ENCODE measurements around the gene TMEM132E.

TMEM132E gene

DNA sequence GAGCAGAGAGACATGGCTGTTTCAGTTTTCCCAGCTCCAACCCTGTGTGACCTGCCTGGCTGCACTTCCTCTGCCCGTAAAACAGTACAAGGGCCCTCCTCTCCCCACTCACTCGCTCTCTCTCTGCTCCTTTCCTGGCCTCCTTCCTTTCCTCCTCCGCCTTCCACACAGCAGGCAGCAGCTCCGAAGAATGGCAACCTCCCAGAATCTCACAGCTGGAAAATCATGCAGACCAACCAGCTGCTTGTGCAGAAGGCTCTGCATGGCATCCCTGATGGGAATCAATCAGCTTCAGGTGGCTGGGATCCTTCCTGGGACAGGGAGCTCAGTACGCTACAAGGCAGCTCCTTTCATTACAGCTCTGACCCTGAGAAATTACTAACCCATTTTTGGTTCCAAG is 27.4 kb downstream of the TMEM132E start:
- no peak for DNase-seq

DNA sequence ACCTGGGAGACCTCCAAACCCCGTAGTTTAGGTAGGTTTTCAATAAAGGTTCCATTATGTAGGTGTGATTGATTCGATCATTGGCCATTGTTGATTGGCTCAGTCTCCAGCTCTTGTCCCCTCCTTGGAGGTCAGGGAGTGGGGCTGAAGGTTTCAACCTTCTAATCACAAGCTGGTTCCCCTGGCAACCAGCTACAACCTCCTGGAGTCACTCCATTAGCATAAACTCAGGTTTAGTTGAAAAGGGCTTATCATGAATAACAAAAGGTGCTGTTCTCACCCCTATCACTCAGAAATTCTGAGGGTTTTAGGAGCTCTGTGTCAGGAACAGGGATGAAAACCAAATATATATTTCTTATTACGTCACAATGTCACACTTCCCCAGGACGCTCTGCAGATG is 28.5 kb downstream of the TMEM132E start:
- DNase-seq, result no peak

DNA sequence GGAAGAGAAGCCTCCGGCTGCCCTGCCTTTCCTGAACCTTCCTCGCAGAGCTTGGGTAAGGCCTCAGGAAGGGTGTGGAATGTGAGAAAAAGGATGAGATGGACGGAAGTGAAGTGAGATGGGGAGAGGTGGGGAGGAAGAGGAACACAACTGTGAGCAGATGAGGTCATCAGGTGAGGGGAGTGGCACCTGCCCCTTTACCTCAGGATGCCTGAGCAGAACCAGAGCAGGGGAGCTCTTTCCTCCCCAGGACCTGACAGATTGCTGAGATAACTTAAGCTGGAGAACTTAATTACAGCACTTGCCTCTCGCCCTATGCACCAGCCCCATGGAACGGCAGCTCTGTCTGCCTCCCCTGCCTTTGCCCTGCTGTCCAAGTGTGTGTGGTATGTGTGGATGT is 29.8 kb downstream of the TMEM132E start:
- DNase-seq, result no peak

DNA sequence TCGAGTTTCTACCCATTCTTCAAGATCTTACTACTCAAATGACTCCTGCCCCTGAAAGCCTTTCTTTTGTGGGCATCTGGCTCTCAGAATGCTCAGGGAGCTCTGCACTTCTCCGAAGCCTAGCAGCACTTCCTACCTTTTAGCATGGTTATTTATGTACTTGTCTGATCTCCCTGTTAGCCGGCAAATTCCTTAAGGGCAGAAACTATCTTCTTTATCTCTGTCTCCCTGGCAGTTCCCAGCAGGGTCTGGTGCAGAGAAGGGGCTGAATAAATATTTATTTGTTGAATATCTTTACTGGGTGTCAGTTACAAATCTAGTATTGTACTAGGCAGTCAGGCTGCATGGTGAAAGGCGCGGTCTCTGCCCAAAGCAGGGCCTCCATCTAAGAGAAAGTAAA is 30.7 kb downstream of the TMEM132E start:
- DNase-seq, result no peak

DNA sequence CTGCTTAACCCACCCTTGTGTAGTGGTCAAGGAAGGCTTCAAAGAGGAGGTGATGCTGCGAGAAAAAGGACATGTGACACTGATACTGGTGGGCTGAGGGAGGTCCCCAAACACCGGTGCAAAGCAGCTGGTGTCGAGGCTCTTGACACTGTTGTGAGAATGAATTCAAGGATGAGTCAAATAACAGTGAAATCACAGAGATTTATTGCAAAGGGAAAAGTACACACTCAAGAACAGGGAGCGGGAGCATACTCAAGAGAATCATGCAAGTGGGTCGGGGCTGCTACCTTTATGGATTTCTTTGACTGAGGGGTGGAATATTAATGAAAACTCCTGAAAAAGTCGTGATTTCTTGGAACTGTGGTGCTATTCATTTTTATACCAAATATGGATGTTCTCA is 31.1 kb downstream of the TMEM132E start:
- DNase-seq, result no peak

DNA sequence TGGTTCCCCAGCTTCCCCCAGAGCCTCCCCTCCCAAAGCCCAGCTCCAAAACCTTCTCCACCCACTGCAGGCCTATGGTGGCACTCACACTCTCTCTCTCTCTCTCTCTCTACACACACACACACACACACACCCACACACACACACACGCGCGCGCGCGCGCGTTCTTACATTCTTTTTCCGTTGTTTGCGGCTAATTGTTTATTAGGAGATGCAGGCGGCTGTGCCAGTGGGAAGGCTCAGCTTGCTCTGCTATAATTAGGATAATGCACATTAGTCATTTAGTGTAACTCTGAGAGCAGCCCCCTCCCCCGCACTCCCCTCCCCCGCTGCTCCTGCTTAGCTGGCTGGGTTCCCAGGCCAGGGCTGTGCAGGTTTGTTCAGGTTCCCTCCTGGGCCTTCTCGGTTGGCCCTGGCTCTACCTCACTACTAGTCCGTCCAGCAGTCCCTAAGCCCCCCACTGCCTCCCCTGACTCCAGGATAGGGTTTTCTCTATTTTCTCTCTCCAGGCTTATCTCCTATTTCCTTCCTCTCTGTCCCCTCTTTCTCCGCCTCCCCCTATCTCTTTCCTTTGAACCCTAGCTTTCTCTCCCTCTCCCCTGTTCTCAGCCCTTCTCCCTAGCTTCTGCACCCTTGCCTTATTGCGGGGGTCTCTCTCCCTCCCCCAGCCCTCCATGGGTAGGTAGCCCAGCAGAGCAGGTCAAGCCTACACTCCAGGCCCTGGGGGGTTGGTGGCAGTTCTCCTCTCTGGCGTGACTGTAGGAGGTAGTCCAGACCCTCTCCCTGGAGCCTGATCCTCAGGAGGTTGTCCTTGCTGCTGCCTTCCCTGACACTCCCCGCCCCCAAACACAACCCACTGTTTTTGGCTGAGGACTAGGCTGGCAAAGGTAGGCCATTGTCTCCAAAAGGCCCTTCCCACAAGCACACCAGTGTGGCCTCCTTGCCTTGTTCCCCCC is 34.0 kb downstream of the TMEM132E start:
- DNase-seq, result no peak

DNA sequence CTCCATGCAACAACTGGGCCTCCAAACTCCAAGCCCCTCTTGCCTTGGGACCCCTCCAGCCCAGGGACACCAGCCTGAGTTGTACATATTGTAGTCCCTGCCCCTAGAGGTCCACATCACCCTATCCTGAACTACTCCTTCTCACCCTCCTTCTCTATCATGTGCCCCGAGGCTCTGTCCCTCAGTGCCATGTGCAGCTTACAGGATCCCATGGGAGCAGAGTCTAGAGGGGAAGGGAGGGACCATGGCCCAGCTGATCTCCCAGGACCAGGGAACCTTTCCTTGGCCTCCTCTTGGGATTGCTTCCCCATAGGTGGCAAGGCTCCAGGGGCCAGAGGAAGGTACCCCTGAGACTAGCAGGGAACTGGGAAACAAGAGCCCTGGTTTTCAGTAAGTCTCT is 35.3 kb downstream of the TMEM132E start:
- DNase-seq, result no peak

DNA sequence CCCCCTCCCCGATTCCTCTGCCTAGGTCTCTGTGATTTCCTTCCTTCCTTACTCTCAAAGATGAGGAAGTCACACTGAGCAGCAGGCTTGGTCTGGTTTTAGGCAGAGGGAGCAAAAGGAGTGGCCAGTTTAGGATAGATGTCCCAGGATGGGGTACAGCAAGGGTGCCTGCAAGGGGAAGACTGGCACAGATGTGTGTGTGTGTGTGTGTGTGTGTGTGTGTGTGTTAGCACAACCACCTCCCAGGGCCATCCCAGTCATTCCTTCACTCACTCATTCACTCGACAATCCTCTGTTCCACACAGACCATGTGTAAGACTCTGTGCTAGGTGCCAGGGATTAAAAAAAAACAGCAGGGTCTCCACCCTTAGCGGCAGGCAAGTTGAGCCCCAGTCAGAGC is 35.9 kb downstream of the TMEM132E start:
- no peak for DNase-seq

DNA sequence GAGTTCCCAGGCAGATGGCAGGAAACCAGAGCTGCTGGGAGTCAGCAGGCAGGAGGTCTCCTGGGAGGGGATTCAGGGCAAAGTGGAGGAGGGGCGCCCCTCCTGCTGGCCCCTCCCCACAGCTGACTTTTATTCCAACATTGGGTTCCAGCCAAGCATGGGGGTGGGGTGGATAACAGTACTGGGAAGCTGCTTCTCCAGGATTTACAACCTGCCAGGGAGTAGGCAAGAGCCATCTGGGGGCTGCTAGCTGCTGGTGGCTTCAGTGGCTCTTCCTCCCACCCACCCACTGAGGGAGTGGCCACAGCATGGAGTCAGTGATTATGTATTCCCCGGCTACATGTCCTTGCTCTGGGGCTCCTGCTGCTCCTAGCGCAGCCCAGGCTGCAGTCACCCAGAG is 36.8 kb downstream of the TMEM132E start:
- no peak for DNase-seq

DNA sequence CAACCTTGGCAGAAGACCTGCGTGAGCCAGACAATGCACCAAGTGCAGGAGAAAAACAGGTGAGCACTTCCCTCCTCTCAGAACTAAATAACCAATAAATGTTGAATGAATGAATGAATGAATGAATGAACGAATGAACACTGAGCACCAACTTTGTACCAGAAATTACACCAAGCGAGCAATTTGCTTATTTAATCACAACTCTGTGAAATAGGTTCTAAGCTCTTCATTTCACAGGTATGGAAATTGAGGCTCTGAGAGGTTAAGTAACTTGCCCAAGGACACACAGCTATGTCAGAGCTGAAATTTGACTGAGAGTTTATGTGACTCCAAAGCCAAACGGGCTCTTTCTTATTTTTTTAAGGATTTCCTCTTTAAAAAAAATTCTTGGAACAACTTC is 38.0 kb downstream of the TMEM132E start:
- no peak for DNase-seq

DNA sequence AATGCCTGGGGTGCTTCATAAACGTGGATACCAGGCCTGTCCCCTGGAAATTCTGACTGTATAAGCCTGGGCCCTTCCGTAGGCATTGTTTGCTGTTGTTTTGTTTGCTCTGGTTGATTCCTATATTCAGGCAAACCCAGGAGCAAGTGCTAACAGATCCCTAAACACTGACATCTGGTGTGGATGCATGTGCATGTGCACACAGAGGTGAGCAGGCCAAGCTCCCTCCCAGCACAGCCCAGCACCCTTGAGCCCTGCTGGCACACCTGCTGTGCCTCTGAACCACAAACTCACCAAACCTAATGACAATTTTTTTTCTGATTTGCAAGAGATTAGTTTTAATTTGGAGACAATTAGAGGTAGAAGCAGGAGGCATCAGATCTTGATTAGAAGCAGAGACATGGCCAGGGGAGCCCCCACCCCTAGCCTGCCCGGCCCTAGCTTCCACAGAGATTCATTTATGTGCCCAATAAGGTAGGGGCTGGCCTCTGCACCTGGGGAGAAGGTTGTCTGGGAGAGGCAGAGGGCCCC is 40.4 kb downstream of the TMEM132E start:
- DNase-seq, result no peak

DNA sequence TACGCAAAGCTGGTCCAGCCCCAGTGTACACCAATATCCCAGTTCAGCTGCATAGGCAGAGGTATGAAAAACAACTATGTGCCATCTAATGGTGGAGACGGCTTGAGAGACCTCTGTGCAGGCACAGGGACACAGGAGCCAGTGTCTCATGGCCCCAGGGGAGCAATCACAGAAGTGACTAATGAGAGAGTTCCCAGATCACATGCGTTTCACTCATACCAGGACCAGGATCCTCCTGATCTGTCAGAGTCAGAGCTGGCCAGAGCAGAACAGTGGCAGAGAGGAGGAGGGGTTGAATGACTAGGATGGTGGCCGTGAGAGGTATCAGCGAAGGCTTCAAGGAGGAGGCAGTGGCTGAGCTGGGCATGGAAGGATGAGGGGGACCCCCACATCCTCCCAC is 41.1 kb downstream of the TMEM132E start:
- DNase-seq, result no peak

DNA sequence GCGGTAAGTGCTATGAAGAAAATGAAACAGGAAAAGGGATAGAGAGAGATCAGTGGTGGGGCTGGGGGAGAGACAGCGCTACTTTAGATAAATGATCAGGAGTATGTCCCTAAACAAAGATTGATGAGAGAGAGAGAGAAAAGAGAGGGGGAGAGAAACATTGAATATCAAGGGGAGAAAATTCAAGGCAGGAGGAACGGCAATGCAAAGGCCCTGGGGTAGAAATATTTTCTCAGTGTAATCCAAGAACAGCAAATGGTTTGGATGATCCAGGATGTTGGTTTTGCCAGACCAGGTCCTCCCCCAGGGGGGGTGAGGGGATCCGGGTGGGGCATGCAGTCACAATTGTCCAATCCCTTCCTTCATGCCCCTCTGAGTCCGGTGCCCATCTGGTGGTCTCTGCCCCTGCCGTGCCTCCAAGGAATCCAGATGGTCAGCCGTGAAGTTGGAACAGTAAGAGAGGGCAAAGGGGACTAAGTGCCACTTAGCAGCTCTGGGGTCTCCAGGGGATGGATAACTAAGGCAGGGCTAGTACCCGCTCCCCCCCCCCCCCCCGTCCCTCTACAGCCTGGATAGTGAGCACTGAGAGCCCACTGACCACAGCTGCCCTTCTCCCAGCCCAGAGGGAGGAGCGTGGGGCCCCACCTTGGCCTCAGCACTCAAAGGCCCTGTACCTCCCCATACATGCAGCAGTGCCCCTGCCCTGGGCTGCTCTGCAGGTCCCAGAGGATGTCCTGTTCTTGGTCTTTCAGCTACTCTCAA is 43.7 kb downstream of the TMEM132E start:
- no peak for DNase-seq

DNA sequence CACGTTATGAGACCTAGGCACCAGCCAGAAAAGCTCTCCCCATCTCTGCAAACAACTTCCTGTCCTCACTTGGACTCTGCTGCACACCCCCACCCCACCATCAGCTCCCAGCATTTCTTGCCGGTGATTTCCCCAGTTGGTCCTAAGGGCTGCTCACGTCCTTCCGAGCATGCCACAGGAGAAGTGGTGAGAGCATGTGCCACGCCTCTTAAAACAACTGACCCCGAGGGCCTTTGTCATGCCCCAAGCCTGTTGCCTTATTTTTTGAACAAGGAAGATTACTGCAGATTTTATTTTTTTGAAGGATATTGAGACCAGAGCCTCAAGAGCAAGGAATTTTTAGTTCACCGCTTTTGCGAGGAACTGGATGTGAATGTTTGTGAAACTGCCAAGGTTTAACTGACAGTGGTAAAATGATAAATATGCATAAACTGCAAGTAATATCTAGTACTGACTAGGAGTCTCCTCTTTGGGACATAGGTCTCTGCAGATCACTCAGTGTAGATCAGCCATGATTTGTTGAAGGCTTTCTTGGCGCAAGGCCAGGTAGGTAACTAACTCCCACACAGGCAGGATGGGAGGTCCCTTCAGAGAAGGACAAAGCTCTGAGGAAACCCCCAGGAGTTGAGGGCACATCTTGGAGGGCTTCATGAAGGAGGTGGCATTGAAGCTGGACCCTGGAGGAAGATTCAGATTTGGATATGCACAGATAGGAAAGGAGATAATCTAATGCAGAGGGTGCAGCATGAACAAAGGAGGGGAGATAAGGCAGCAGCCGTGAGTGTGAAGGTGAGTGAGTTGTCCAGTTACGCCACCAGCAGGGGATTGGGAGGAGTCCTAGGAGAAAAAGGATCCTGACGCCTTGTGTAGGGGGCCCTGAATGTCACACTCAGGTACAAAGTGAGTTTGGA is 44.7 kb downstream of the TMEM132E start:
- no peak for DNase-seq

DNA sequence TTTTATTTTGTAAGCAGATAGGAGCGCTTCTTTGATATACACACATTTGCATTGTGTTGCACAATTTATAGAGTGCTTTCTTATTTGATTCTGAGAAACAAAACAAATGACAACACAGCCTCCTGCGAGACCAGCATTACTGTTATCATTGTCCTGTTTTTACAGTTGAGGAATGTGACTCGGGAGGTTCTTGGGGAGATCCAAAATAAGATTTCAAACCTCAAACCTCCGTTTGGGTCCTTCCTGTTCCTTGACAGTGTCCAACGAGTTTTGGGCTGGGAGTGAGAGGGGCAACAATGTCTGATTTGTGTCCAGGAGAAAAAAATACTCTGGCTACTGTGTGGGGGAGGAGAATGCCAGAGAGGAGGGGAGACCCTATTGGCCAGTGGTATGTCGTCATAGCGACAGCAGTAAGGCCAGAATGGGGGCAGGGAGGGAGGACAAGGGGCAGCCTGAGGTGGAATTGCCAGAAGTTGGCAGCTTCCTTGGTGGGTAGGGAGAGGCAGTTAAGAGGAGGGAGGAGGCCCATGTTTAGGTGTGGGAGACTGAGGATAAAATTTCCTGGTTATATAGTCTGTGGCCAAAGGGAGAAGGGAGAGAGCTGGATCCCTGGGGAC is 45.5 kb downstream of the TMEM132E start:
- DNase-seq, result no peak

DNA sequence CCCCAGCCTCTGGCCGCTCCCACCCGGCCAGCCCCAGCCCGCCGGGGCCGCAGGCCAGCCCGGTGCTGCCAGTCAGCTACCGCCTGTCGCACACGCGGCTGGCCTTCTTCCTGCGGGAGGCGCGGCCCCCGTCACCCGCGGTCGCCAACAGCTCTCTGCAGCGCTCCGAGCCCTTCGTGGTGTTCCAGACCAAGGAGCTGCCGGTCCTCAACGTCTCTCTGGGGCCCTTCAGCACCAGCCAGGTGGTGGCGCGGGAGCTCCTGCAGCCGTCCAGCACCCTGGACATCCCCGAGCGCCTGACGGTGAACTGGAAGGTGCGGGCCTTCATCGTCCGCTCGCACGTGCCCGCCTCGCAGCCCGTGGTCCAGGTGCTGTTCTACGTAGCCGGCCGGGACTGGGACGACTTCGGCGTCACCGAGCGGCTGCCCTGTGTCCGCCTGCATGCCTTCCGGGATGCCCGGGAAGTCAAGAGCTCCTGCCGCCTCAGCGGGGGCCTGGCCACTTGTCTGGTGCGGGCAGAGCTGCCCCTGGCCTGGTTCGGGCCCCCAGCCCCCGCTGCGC is 46.8 kb downstream of the TMEM132E start:
- DNase-seq, result no peak

DNA sequence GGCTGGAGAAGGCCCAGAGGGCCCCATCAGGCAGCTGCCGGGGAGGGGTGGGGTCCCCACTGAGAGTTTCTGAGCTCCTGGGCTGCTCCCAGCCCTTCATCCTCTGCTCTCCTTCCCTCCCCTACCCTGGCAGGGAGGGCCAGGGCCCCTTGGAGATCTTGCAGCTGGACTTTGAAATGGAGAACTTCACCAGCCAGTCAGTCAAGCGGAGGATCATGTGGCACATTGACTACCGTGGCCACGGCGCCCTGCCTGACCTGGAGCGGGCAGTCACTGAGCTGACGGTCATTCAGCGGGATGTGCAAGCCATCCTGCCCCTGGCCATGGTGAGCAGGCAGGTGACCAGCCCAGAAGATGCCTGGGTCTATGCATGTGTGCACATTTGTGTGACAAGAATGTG is 49.5 kb downstream of the TMEM132E start:
- DNase-seq, result no peak

DNA sequence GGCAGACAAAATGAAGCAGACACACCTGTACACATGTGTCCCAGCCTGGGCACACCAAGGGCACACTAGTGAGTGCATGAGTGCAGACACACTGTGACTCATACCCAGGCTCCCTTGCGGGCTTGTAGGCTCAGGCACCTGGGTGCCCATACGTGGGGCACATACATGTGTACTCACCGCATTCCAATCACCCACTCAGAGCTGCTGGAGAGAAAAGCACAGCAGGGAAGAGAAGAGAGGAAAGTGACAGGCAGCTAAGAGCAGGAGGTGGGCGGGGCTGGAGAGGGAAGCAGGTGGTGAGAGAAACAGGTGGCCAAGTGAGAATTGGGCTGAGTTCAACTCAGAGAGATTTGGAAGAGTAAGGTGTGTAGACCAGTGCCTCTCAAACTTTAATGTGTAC is 54.0 kb downstream of the TMEM132E start:
- no peak for DNase-seq

DNA sequence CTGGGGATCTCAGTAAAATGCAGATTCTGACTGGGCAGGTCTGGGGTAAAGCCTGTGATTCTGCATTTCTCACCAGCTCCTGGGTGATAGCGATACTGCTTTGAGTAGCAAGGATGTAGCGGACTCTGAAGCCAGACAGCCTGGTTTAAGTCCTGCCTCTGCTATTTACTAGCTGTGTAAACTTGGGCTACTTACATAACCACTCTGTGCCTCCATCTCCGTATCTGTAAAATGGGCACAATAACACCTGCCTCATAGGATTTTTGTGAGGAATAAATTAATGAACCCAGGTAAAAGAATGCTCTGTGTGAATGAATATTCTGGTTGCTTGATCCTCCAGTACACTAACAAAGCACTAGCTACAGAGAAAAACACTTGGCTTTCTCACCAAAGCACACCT is 54.4 kb downstream of the TMEM132E start:
- no peak for DNase-seq

DNA sequence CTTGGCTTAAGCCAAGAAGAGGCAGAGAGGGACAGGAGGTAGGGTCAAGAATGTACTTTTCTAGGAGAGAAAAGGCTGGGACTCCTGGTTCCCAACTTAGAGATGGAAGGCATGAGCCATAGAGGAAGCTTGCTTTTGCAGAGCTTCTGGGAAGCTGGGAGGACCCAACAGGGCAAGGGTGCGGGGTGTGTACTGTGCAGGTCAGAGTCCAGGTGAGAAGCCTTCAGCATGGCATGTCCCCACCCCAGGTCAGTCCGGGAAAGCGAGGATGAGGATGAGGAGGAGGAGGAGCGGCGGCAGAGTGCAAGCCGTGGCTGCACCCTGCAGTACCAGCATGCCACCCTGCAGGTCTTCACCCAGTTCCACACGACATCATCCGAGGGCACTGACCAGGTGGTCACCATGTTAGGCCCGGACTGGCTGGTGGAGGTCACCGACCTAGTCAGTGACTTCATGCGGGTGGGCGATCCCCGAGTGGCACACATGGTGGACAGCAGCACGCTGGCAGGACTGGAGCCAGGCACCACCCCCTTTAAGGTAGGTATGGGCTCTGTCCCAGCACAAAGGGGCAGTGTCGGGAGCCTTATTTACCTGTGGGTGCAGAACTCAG is 55.3 kb downstream of the TMEM132E start:
- no peak for DNase-seq

DNA sequence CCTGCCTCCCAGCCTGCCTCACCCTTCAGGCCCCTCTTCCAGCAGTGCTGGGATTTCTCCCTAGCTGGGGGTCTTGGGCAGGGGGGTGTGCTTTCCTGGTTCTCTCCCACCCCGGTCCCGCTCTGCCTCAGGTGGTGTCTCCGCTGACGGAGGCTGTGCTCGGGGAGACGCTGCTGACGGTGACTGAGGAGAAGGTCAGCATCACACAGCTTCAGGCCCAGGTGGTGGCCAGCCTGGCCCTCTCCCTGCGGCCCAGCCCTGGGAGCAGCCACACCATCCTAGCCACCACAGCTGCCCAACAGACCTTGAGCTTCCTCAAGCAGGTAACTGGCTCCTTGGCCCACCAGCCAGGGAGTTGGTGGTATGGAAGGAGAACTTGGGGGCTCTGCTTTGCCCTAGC is 56.5 kb downstream of the TMEM132E start:
- DNase-seq, result no peak

Data from CD4-positive, alpha-beta T cell treated with Interleukin-4 for 1 hour (primary cell).